Measurements from ENCODE around the gene SIGLEC8. TPM values are rescaled to one million over a fixed set of nuclear protein-coding genes. Genes with fewer than 3 reads are reported as not detected.

Gene SIGLEC8
- total RNA-seq, 4 donors from 2014 or later, result 0.21 to 0.34 TPM; not detected in 2

DNA sequence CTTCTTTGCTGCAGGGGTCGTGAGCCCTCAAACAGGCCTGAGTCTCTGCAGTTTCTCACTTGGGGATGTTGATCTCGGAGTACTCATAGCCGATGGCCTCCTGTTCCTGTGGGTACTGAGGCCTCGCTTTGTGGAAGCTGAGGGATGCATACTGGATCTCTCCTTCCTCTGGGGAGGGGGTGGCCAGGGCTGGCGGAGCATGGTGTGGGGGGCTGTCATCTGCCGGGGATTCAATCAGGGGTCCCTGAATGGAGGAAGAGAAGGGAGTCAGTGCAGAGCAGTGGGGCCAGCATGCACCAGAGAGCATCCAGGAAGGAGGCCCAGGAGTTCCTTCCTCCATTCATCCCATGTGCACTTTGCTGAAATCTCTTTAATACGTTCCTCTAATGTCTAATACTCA is 33.3 kb upstream of the SIGLEC8 start:
- Histone ChIP-seq H3K27me3 (no peaks in the 10 kb centered on the region), H3K4me3 (no peak overlapping the region), H3K9me3 (no peaks in the 10 kb centered on the region), H3K36me3 (no peaks in the 10 kb centered on the region), H3K4me1 (no peaks in the 10 kb centered on the region), H3K27ac (no peak overlapping the region)
- TF ChIP-seq CTCF (IDR thresholded peaks at IDR 0.05) (no peak), POLR2A (IDR thresholded peaks at IDR 0.05) (no peak)
- DNase-seq, result no peak
- intact Hi-C loops (cut with DNase I; ENCODE audit: low total_unique reads), result no loop called here

DNA sequence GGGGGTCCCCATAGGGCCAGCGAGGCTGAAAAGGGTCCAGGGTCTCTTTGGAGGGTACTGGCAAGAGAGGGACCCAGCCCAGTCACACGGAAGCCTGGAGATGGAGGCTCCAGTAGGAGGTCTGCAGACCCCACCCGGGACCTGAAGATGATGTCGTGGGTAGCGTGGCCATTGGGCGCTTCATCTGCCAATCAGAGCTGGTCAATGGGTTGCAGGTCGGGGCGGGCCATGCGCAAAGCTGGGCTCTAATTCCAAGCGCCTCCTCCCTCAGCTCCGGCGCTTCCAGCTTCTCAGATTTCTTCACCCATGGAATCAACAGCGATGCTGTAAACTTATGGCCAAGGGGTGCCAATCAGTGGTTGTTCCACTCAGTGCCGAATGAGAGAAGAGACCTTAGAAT is 32.4 kb upstream of the SIGLEC8 start:
- Histone ChIP-seq H3K36me3 (no peaks in the 10 kb centered on the region), H3K27ac (no peak overlapping the region), H3K9me3 (no peaks in the 10 kb centered on the region), H3K27me3 (no peaks in the 10 kb centered on the region), H3K4me3 (no peak overlapping the region), H3K4me1 (no peaks in the 10 kb centered on the region)
- no peak for DNase-seq
- intact Hi-C loops (cut with DNase I; ENCODE audit: low total_unique reads), result no loop called here
- TF ChIP-seq POLR2A (IDR thresholded peaks at IDR 0.05) (no peak), CTCF (IDR thresholded peaks at IDR 0.05) (no peak)

DNA sequence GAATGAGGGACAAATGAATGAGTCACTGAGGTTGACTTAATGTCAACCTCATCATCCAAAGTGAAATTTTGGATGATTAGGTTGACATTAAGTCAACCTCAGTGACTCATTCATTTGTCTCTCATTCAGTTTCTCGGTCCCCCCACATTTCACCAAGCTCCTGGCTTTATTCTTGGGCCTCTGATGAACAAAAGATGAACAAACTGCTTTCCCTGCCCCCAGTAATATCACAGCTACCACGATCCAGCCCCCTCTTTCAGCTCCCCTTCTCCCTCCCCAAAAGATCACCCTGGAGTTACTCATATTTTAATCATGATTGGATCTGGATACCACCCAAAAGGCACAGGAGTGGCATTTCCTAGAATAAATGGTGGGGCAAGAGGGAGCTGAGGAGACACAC is 30.9 kb upstream of the SIGLEC8 start:
- Histone ChIP-seq H3K4me1 (no peaks in the 10 kb centered on the region), H3K36me3 (no peaks in the 10 kb centered on the region), H3K9me3 (no peaks in the 10 kb centered on the region), H3K4me3 (no peak overlapping the region), H3K27me3 (no peaks in the 10 kb centered on the region), H3K27ac (no peak overlapping the region)
- DNase-seq, result no peak
- no peak for TF ChIP-seq CTCF (IDR thresholded peaks at IDR 0.05)
- no peak for TF ChIP-seq POLR2A (IDR thresholded peaks at IDR 0.05)
- intact Hi-C loops (cut with DNase I; ENCODE audit: low total_unique reads), result no loop called here

DNA sequence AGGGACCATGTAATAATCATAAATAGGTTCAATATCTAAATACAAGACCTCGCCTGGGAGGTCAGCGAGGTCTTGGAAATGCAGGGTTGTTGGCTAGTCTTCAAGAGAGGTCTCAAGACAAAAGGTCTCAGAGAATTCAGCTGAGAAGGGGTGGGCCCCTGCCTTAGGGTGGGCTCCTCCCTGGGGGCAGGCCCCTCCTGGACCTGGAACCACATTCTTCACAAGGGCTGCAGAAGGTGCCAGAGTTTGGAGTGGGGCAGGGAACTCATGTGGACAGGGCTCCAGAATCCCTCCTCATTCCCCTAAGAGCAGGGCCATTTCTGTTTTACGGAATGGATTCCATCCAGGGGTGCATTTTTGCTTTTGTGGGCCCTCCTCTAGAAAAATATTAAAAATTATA is 30.2 kb upstream of the SIGLEC8 start:
- intact Hi-C loops (cut with DNase I; ENCODE audit: low total_unique reads), result no loop called here

More for the DNA sequence above, 30.2 kb upstream of the SIGLEC8 start:
- no peaks in the 10 kb centered on the region for H3K36me3 ChIP-seq
- H3K4me3 ChIP-seq, result no peak overlapping the region
- H3K9me3 ChIP-seq, result no peaks in the 10 kb centered on the region
- H3K27me3 ChIP-seq, result no peaks in the 10 kb centered on the region
- no peak overlapping the region for H3K27ac ChIP-seq
- no peak for DNase-seq
- TF ChIP-seq POLR2A (IDR thresholded peaks at IDR 0.05) (no peak), CTCF (IDR thresholded peaks at IDR 0.05) (no peak)
- H3K4me1 ChIP-seq, result no peaks in the 10 kb centered on the region

All from uterus (tissue), 4 donors.